ENCODE data around the gene MACROD1.

The MACROD1 gene

DNA sequence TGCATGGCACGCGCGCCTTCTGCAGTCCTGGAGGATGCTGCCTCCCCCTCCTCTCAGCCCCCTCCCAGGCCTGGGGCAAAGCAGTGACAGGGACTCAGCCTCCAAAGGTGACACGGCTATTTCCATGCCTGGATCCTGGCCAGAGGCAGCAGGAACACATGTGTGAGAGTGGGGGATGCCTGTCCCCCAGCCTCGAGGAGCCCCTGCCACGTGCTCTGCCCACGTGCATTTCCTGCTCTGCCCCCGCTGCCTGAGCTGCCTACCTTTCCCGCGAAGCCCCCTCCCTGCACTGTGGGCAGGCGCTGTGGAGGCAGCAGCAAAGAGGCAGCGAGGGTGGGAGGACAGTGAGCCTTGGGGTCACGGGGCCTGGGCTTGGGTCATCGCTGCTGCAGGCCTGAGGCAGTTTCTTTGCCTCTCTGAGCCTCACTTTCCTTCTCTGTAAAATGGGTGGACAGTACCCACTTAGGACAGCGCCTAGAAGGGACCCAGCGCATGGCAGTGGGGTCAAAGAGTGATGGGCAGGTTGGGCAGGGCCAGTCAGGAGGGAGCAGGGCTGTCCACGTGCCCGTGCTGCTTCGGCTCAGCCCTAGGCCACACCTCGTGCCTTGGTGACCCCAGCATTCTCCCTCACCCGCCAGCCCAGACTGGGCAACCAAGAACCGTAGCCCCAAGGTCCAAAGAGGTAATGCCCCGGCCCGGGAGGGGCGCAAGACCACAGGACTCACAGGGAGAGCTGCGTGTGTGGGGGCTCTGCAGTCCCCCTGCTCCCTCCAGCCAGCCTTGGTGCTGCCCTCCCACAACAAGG, 81.6 kb downstream of the MACROD1 start:
- no peak for TF ChIP-seq EP300 (IDR thresholded peaks at IDR 0.05; ENCODE audit: borderline replicate concordance)
- TF ChIP-seq, protein P1, sequence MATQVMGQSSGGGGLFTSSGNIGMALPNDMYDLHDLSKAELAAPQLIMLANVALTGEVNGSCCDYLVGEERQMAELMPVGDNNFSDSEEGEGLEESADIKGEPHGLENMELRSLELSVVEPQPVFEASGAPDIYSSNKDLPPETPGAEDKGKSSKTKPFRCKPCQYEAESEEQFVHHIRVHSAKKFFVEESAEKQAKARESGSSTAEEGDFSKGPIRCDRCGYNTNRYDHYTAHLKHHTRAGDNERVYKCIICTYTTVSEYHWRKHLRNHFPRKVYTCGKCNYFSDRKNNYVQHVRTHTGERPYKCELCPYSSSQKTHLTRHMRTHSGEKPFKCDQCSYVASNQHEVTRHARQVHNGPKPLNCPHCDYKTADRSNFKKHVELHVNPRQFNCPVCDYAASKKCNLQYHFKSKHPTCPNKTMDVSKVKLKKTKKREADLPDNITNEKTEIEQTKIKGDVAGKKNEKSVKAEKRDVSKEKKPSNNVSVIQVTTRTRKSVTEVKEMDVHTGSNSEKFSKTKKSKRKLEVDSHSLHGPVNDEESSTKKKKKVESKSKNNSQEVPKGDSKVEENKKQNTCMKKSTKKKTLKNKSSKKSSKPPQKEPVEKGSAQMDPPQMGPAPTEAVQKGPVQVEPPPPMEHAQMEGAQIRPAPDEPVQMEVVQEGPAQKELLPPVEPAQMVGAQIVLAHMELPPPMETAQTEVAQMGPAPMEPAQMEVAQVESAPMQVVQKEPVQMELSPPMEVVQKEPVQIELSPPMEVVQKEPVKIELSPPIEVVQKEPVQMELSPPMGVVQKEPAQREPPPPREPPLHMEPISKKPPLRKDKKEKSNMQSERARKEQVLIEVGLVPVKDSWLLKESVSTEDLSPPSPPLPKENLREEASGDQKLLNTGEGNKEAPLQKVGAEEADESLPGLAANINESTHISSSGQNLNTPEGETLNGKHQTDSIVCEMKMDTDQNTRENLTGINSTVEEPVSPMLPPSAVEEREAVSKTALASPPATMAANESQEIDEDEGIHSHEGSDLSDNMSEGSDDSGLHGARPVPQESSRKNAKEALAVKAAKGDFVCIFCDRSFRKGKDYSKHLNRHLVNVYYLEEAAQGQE (IDR thresholded peaks at IDR 0.05; ENCODE audit: low read depth): no peak
- TF ChIP-seq TAF1 (IDR thresholded peaks at IDR 0.05; ENCODE audit: low read depth): no peak
- no peak for TF ChIP-seq CREB1 (IDR thresholded peaks at IDR 0.05; ENCODE audit: low read depth)
- TF ChIP-seq TCF12 (IDR thresholded peaks at IDR 0.05; ENCODE audit: low read depth): no peak
- TF ChIP-seq EGR1 (IDR thresholded peaks at IDR 0.05): no peak
- TF ChIP-seq TEAD4 (IDR thresholded peaks at IDR 0.05): no peak
- TF ChIP-seq, protein P2, sequence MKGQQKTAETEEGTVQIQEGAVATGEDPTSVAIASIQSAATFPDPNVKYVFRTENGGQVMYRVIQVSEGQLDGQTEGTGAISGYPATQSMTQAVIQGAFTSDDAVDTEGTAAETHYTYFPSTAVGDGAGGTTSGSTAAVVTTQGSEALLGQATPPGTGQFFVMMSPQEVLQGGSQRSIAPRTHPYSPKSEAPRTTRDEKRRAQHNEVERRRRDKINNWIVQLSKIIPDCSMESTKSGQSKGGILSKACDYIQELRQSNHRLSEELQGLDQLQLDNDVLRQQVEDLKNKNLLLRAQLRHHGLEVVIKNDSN (IDR thresholded peaks at IDR 0.05): no peak
- TF ChIP-seq CEBPB (IDR thresholded peaks at IDR 0.05): no peak
- no peak for TF ChIP-seq ZBTB7A (IDR thresholded peaks at IDR 0.05; ENCODE audit: low read depth)
- TF ChIP-seq NFIC (IDR thresholded peaks at IDR 0.05): no peak
- no peak for TF ChIP-seq FOXM1 (IDR thresholded peaks at IDR 0.05; ENCODE audit: borderline replicate concordance, low read depth)
- TF ChIP-seq YY1 (IDR thresholded peaks at IDR 0.05; ENCODE audit: low read depth): no peak
- TF ChIP-seq RAD21 (IDR thresholded peaks at IDR 0.05; ENCODE audit: low read depth): no peak
- TF ChIP-seq, protein P3, sequence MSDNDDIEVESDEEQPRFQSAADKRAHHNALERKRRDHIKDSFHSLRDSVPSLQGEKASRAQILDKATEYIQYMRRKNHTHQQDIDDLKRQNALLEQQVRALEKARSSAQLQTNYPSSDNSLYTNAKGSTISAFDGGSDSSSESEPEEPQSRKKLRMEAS (IDR thresholded peaks at IDR 0.05): no peak

DNA sequence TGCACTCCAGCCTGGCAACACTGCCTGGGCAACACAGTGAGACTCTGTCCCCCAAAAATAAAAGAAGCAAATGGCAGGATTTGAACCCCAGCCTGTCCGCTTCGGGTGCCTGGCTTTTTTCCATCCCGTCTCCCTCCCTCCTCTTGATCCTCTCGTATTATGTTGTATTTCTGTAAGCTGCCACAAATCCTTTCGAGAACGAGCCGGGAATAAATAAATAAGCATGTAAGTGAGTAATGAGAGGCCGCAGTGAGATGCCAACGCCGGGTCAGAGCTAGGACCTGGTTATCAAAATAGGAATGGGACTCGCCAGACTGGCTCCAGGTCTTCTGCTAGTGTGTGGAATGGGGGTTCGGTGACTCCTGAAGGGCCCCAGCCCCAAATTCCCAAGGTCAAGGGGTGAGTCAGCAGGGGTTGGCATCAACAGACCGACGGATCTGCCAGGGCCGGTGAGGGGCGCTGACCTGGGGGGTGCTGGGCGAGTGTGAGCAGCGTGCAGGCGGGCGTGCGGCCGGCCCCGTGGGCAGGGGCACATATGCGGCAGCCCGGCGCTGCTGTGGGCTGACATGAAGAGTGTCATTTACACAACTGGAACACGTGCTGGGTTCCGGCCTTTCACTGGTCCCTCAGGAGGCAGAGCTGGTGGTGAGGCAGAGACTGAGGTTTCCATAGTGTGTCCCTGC, 82.4 kb downstream of the MACROD1 start:
- TF ChIP-seq YY1 (IDR thresholded peaks at IDR 0.05; ENCODE audit: low read depth): no peak
- no peak for TF ChIP-seq NFIC (IDR thresholded peaks at IDR 0.05)
- no peak for TF ChIP-seq CREB1 (IDR thresholded peaks at IDR 0.05; ENCODE audit: low read depth)
- TF ChIP-seq CEBPB (IDR thresholded peaks at IDR 0.05): no peak
- TF ChIP-seq, protein P2 (IDR thresholded peaks at IDR 0.05): no peak
- no peak for TF ChIP-seq RAD21 (IDR thresholded peaks at IDR 0.05; ENCODE audit: low read depth)
- TF ChIP-seq FOXM1 (IDR thresholded peaks at IDR 0.05; ENCODE audit: borderline replicate concordance, low read depth): no peak
- TF ChIP-seq, protein P1 (IDR thresholded peaks at IDR 0.05; ENCODE audit: low read depth): no peak
- no peak for TF ChIP-seq EP300 (IDR thresholded peaks at IDR 0.05; ENCODE audit: borderline replicate concordance)

DNA sequence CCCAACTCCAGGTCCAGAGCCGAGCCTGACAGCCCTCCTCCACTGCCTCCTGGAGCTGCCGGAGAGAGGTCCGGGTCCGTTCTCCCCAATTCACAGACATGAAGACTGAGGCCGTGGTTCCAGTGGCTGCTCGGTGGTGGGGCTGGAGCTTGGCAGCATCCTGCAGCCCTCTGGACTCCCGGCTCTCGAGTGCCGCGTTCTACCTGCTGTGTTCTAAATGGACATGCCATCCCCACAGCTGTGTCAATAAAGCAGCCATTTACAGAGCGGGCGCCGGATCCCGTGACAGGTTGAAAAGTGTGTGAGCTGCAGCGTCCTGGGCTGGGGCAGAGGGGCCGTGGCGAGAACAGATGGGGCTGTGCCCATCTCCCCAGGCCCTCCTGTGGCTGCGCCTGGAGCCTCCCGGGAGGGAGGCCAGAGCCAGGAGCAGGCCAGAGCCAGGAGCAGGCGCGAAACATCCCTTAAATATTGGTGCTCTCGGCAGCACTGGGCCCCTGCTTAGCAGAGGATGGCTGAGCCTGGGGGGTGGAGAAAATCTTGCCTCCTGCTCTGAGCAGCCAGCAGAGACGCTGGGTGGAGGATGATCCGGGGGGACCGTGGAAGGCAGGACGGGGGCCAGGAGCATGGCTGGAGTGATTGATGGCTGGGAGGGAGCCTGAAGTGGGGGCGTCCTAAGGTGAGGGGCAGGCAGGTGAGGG, 84.0 kb downstream of the MACROD1 start:
- no peak for TF ChIP-seq CEBPB (IDR thresholded peaks at IDR 0.05)
- TF ChIP-seq, protein P1 (IDR thresholded peaks at IDR 0.05; ENCODE audit: low read depth): no peak
- TF ChIP-seq, protein P3 (IDR thresholded peaks at IDR 0.05): no peak
- TF ChIP-seq FOXM1 (IDR thresholded peaks at IDR 0.05; ENCODE audit: borderline replicate concordance, low read depth): no peak
- TF ChIP-seq, protein P2 (IDR thresholded peaks at IDR 0.05): no peak
- TF ChIP-seq CREB1 (IDR thresholded peaks at IDR 0.05; ENCODE audit: low read depth): no peak
- no peak for TF ChIP-seq YY1 (IDR thresholded peaks at IDR 0.05; ENCODE audit: low read depth)
- TF ChIP-seq ZBTB7A (IDR thresholded peaks at IDR 0.05; ENCODE audit: low read depth): no peak
- TF ChIP-seq EP300 (IDR thresholded peaks at IDR 0.05; ENCODE audit: borderline replicate concordance): no peak

Measured in Ishikawa (cell line).